SK-N-MC (cell line): ENCODE measurements around the gene CELSR2.

Source experiments
- EZH2 ChIP-seq: fragments of 200-600 bp; sonication (generic); IDR thresholded peaks from one replicate; pipeline ENCODE4 v1.6.1; 2017; ENCODE audit warnings: antibody characterized with exemption
- FOXP2 ChIP-seq: optimal IDR thresholded peaks from 2 replicates; pipeline ENCODE3; 2011; ENCODE audit warnings: mild to moderate bottlenecking, moderate library complexity; ENCODE audit not compliant: insufficient read depth; ENCODE audit errors: extremely low read length, control extremely low read depth
- POLR2AphosphoS5 ChIP-seq: IDR thresholded peaks from 2 replicates; pipeline ENCODE4 v1.6.1; 2012; ENCODE audit warnings: mild to moderate bottlenecking, low read depth, low read length, borderline replicate concordance

GRCh38 chr1:109204484-109204883 lies 44.9 kb upstream of the CELSR2 start:
- TF ChIP-seq POLR2AphosphoS5 (no peak), EZH2 (no peak), FOXP2 (no peak)
